Activated CD4-positive, alpha-beta T cell treated with anti-CD3 and anti-CD28 coated beads for 36 hours (primary cell): Measurements from ENCODE around the gene HOXD12. TPM values are rescaled to one million over a fixed set of nuclear protein-coding genes. Genes with fewer than 3 reads are reported as not detected.

ENCODE experiments used
- ATAC-seq: fragments of 200-7000 bp; cut with Tn5 transposase; one replicate; pipeline ENCODE4 v1.10.0; 2021; ENCODE audit warnings: mild to moderate bottlenecking, moderate library complexity
- CTCF ChIA-PET: fragments of 350-600 bp; sonication (Branson Sonifier 250); formaldehyde crosslinking; loops from one replicate; lab custom pipeline; 2021; ENCODE audit warnings: antibody characterized with exemption; lab: Charles Lee
- POLR2A ChIA-PET: fragments of 350-600 bp; sonication (Branson Sonifier 250); formaldehyde crosslinking; loops from one replicate; lab custom pipeline; 2021; ENCODE audit warnings: antibody characterized with exemption, inconsistent platforms; lab: Charles Lee
- DNase-seq: peaks from one replicate; pipeline ENCODE4 v3.0.0-alpha.2; 2020
- H3K27ac Mint-ChIP-seq: one replicate; pipeline ENCODE4 v1.8.0; 2021; ENCODE audit warnings: mixed read lengths
- H3K27me3 Mint-ChIP-seq: one replicate; pipeline ENCODE4 v1.8.0; 2021; ENCODE audit warnings: mixed read lengths
- H3K36me3 Mint-ChIP-seq: one replicate; pipeline ENCODE4 v1.8.0; 2021; ENCODE audit warnings: low read depth, mixed read lengths
- H3K4me1 Mint-ChIP-seq: one replicate; pipeline ENCODE4 v1.8.0; 2021; ENCODE audit warnings: mixed read lengths
- H3K4me3 Mint-ChIP-seq: one replicate; pipeline ENCODE4 v1.8.0; 2021; ENCODE audit warnings: mild to moderate bottlenecking, moderate library complexity, mixed read lengths
- H3K9me3 Mint-ChIP-seq: one replicate; pipeline ENCODE4 v1.8.0; 2021; ENCODE audit warnings: low read depth, mixed read lengths
- intact Hi-C, 2 experiments: fragments of 100-400 bp; cut with DNase I in 1 of 2; cut with micrococcal nuclease in 1 of 2; formaldehyde crosslinking; loops; one replicate each; pipeline versions ENCODE4 v1.14.2 to v1.15.1; 2022 to 2024; cut with DNase I, micrococcal nuclease
- total RNA-seq, 2 experiments: library from RNA; stranded (reverse); gene quantifications; one replicate each; pipeline ENCODE4 v1.2.3, GENCODE V29; 2021

HOXD12 gene
- total RNA-seq, 2 experiments from 2014 or later: not detected

GRCh38 chr2:176137252-176137580, 37.6 kb downstream of the HOXD12 start:
- DNase-seq (no peak), ATAC-seq (no peak)
- Mint-ChIP-seq H3K27me3 (peaks cover 82% of the 10 kb centered on the region), H3K36me3 (no peaks in the 10 kb centered on the region), H3K9me3 (peaks cover 3% of the 10 kb centered on the region), H3K4me3 (no peak overlapping the region), H3K4me1 (peaks cover 21% of the 10 kb centered on the region), H3K27ac (no peak overlapping the region)
- POLR2A ChIA-PET: no interaction called here
- CTCF ChIA-PET: interaction anchor here (0.7 to 1.4 kb wide), 2 partner anchors 8 to 318 kb away, joined by 3 to 6 read pairs; no protein-coding TSS in a partner anchor
- intact Hi-C loops: loop anchor here in 1 of 2 experiments (5.0 kb wide), 1 partner anchor 35 kb away; no protein-coding TSS in a partner anchor

- Mint-ChIP-seq H3K4me3 (no peak overlapping the region), H3K27me3 (peaks cover 80% of the 10 kb centered on the region), H3K27ac (no peak overlapping the region), H3K4me1 (peaks cover 21% of the 10 kb centered on the region), H3K36me3 (no peaks in the 10 kb centered on the region), H3K9me3 (peaks cover 3% of the 10 kb centered on the region)
- POLR2A ChIA-PET: no interaction called here
- ATAC-seq (no peak), DNase-seq (no peak)
- CTCF ChIA-PET: interaction anchor here (1.4 to 3.7 kb wide), 3 partner anchors 316 to 1011 kb away, joined by 6 to 59 read pairs (median 6); no protein-coding TSS in a partner anchor
- intact Hi-C loops: loop anchor here in 1 of 2 experiments (5.0 kb wide), 1 partner anchor 34 kb away; no protein-coding TSS in a partner anchor
These were observed 38.3 kb downstream of the HOXD12 start for GRCh38 chr2:176137906-176138305.

- Mint-ChIP-seq H3K27me3 (peaks cover 80% of the 10 kb centered on the region), H3K9me3 (peaks cover 3% of the 10 kb centered on the region), H3K4me1 (peaks cover 21% of the 10 kb centered on the region), H3K27ac (no peak overlapping the region), H3K4me3 (peak overlapping the region; percentile 24), H3K36me3 (no peaks in the 10 kb centered on the region)
- intact Hi-C loops: loop anchor here in 1 of 2 experiments (5.0 kb wide), 1 partner anchor 34 kb away; no protein-coding TSS in a partner anchor
- ChIA-PET POLR2A (no interaction called here), CTCF (interaction anchor here (0.9 to 3.7 kb wide), 9 partner anchors 11 to 1010 kb away, joined by 3 to 59 read pairs (median 5); no protein-coding TSS in a partner anchor)
- DNase-seq: no peak
- ATAC-seq: no peak
These were observed 38.9 kb downstream of the HOXD12 start for GRCh38 chr2:176138526-176138922.

GRCh38 chr2:176138923-176139660, 39.5 kb downstream of the HOXD12 start:
- peaks cover 79% of the 10 kb centered on the region for H3K27me3 Mint-ChIP-seq
- intact Hi-C loops: loop anchor here in 1 of 2 experiments (5.0 kb wide), 1 partner anchor 33 kb away; no protein-coding TSS in a partner anchor

GRCh38 chr2:176139661-176140512, 40.3 kb downstream of the HOXD12 start:
- peaks cover 21% of the 10 kb centered on the region for H3K4me1 Mint-ChIP-seq
- no peak for ATAC-seq
- no peak overlapping the region for H3K4me3 Mint-ChIP-seq
- H3K9me3 Mint-ChIP-seq: peaks cover 3% of the 10 kb centered on the region
- no peak for DNase-seq
- peaks cover 78% of the 10 kb centered on the region for H3K27me3 Mint-ChIP-seq
- H3K27ac Mint-ChIP-seq: no peak overlapping the region
- H3K36me3 Mint-ChIP-seq: no peaks in the 10 kb centered on the region
- ChIA-PET POLR2A (interaction anchor here (0.6 kb wide), 1 partner anchor 308 kb away, joined by 3 read pairs; no protein-coding TSS in a partner anchor), CTCF (interaction anchor here (0.5 to 3.7 kb wide), 24 partner anchors 8 to 1009 kb away, joined by 3 to 59 read pairs (median 5); partner anchors contain the start of gene HOXD4)
- intact Hi-C loops: loop anchor here (1.0 to 5.0 kb wide), 7 partner anchors 32 to 1007 kb away; no protein-coding TSS in a partner anchor

More at GRCh38 chr2:176138923-176139660, 39.5 kb downstream of the HOXD12 start:
- DNase-seq (no peak), ATAC-seq (no peak)
- Mint-ChIP-seq H3K4me3 (peak overlapping the region; percentile 24), H3K36me3 (no peaks in the 10 kb centered on the region), H3K27ac (no peak overlapping the region), H3K9me3 (peaks cover 3% of the 10 kb centered on the region), H3K4me1 (peaks cover 21% of the 10 kb centered on the region)
- CTCF ChIA-PET: interaction anchor here (0.5 to 3.7 kb wide), 14 partner anchors 8 to 1009 kb away, joined by 3 to 59 read pairs (median 4); partner anchors contain the start of gene HOXD4
- POLR2A ChIA-PET: no interaction called here

- Mint-ChIP-seq H3K27ac (no peak overlapping the region), H3K4me1 (peaks cover 17% of the 10 kb centered on the region), H3K9me3 (peaks cover 3% of the 10 kb centered on the region), H3K4me3 (no peak overlapping the region), H3K27me3 (peaks cover 77% of the 10 kb centered on the region), H3K36me3 (no peaks in the 10 kb centered on the region)
- CTCF ChIA-PET: interaction anchor here (0.6 to 3.7 kb wide), 24 partner anchors 9 to 1008 kb away, joined by 3 to 59 read pairs (median 6); partner anchors contain the start of gene HOXD4
- intact Hi-C loops: loop anchor here (1.0 to 5.0 kb wide), 6 partner anchors 315 to 1007 kb away; no protein-coding TSS in a partner anchor
- ATAC-seq (peak; percentile 93), DNase-seq (peak; percentile 85)
- POLR2A ChIA-PET: interaction anchor here (0.6 kb wide), 1 partner anchor 308 kb away, joined by 3 read pairs; no protein-coding TSS in a partner anchor
These were observed 41.1 kb downstream of the HOXD12 start for GRCh38 chr2:176140513-176141317.

- no peaks in the 10 kb centered on the region for H3K36me3 Mint-ChIP-seq
- H3K9me3 Mint-ChIP-seq: peaks cover 3% of the 10 kb centered on the region
- H3K27me3 Mint-ChIP-seq: peaks cover 80% of the 10 kb centered on the region
- no peak for DNase-seq
- no peak overlapping the region for H3K27ac Mint-ChIP-seq
- ChIA-PET POLR2A (no interaction called here), CTCF (interaction anchor here (3.0 kb wide), 1 partner anchor 510 kb away, joined by 12 read pairs; no protein-coding TSS in a partner anchor)
- intact Hi-C loops: loop anchor here in 1 of 2 experiments (5.0 kb wide), 2 partner anchors 675 to 1005 kb away; no protein-coding TSS in a partner anchor
- peaks cover 10% of the 10 kb centered on the region for H3K4me1 Mint-ChIP-seq
- H3K4me3 Mint-ChIP-seq: no peak overlapping the region
- ATAC-seq: no peak
These were observed 42.7 kb downstream of the HOXD12 start for GRCh38 chr2:176142281-176142680.

GRCh38 chr2:176145085-176145969, 45.7 kb downstream of the HOXD12 start:
- Mint-ChIP-seq H3K4me1 (peaks cover 5% of the 10 kb centered on the region), H3K4me3 (no peak overlapping the region), H3K27me3 (peaks cover 82% of the 10 kb centered on the region), H3K9me3 (no peaks in the 10 kb centered on the region), H3K27ac (no peak overlapping the region), H3K36me3 (no peaks in the 10 kb centered on the region)
- intact Hi-C loops: no loop called here
- DNase-seq (no peak), ATAC-seq (no peak)
- POLR2A ChIA-PET: interaction anchor here (0.6 kb wide), 1 partner anchor 27 kb away, joined by 4 read pairs; no protein-coding TSS in a partner anchor
- CTCF ChIA-PET: interaction anchor here (0.5 to 3.0 kb wide), 8 partner anchors 8 to 507 kb away, joined by 3 to 12 read pairs (median 4); partner anchors contain the start of gene HOXD8

- H3K36me3 Mint-ChIP-seq: no peaks in the 10 kb centered on the region
- no peak for ATAC-seq
- H3K27me3 Mint-ChIP-seq: peaks cover 87% of the 10 kb centered on the region
- POLR2A ChIA-PET: no interaction called here
- H3K9me3 Mint-ChIP-seq: no peaks in the 10 kb centered on the region
- H3K4me3 Mint-ChIP-seq: no peak overlapping the region
- CTCF ChIA-PET: interaction anchor here (0.5 to 2.6 kb wide), 3 partner anchors 11 to 19 kb away, joined by 3 to 9 read pairs (median 8); no protein-coding TSS in a partner anchor
- no peak overlapping the region for H3K27ac Mint-ChIP-seq
- DNase-seq: no peak
- intact Hi-C loops: no loop called here
- H3K4me1 Mint-ChIP-seq: peaks cover 6% of the 10 kb centered on the region
These were observed 46.5 kb downstream of the HOXD12 start for GRCh38 chr2:176146101-176146500.
